Type B pancreatic cell (in vitro differentiated cells): Measurements from ENCODE around the gene SALL1. TPM values are rescaled to one million over a fixed set of nuclear protein-coding genes. Genes with fewer than 3 reads are reported as not detected.

Source experiments
- DNase-seq: peaks from one replicate; pipeline ENCODE4 v3.0.0; 2021; ENCODE audit warnings: mixed read lengths; ENCODE audit not compliant: unreplicated experiment; ENCODE audit errors: extremely low spot score
- H3K27ac Mint-ChIP-seq: 2 replicates; pipeline ENCODE4 v1.8.0; 2021; ENCODE audit warnings: mild to moderate bottlenecking, mixed read lengths
- H3K27me3 Mint-ChIP-seq: 2 replicates; pipeline ENCODE4 v1.8.0; 2021; ENCODE audit warnings: mixed read lengths
- H3K36me3 Mint-ChIP-seq: 2 replicates; pipeline ENCODE4 v1.8.0; 2021; ENCODE audit warnings: mixed read lengths
- H3K4me1 Mint-ChIP-seq: one replicate; pipeline ENCODE4 v1.8.0; 2021; ENCODE audit warnings: mixed read lengths; ENCODE audit not compliant: unreplicated experiment
- H3K4me3 Mint-ChIP-seq: 2 replicates; pipeline ENCODE4 v1.8.0; 2021; ENCODE audit warnings: mild to moderate bottlenecking, mixed read lengths
- H3K9me3 Mint-ChIP-seq: 2 replicates; pipeline ENCODE4 v1.8.0; 2021; ENCODE audit warnings: mixed read lengths
- long read RNA-seq: library from polyadenylated mRNA; unstranded; transcript quantifications from one replicate; pipeline ENCODE4 v2.0.0, GENCODE V29; 2020
- total RNA-seq: library from RNA; stranded (reverse); gene quantifications from 2 replicates; pipeline ENCODE4 v1.2.1, GENCODE V29; 2021; ENCODE audit warnings: low replicate concordance
- TF ChIP-seq, protein P1 (sequence below): fragments of 200-600 bp; sonication (generic); conservative IDR thresholded peaks from 2 replicates; pipeline ENCODE4 v1.5.0; 2021; ENCODE audit warnings: antibody characterized with exemption, mild to moderate bottlenecking

SALL1 gene
- 8.0 and 27.0 TPM in 2 replicates for total RNA-seq
- long read RNA-seq, partial matches to known transcripts: 1 of 1 reads
- long read RNA-seq, other reads (novel, unspliced or antisense): 0 of 1 reads

DNA sequence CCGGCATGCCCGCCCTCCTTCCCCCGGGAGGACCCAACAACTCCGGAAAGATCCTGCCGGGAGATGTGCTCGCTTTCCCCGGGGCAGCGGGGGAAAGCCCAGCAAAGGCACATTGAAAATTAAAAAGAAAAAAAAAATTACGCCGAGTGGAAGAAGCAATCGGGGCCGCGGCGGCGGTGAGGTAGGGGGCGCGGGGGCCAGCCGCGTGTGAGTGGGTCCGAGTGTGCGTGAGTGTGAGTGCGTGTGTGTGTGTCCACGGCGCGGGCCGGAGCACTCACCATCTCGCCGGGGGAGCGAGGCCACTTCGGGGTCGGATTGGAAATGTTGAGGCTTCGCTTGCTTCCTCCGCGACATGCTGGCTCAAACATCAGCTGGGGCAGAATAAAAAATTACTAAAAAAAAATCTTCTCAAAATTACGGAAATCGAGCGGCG lies at the start of gene SALL1:
TSS of gene SALL1 (minus strand) at position 383 of the 433 bp plus-strand sequence. CDS start at position 354, 29 bp downstream.
- Mint-ChIP-seq H3K9me3 (no peaks in the 10 kb centered on the region), H3K4me1 (peaks cover 26% of the 10 kb centered on the region), H3K4me3 (peak within 1 kb of the TSS; percentile 91), H3K36me3 (no peaks in the 10 kb centered on the region), H3K27me3 (peaks cover 73% of the 10 kb centered on the region), H3K27ac (peak within 1 kb of the TSS; percentile 59)
- no peak for DNase-seq
- TF ChIP-seq, protein P1, sequence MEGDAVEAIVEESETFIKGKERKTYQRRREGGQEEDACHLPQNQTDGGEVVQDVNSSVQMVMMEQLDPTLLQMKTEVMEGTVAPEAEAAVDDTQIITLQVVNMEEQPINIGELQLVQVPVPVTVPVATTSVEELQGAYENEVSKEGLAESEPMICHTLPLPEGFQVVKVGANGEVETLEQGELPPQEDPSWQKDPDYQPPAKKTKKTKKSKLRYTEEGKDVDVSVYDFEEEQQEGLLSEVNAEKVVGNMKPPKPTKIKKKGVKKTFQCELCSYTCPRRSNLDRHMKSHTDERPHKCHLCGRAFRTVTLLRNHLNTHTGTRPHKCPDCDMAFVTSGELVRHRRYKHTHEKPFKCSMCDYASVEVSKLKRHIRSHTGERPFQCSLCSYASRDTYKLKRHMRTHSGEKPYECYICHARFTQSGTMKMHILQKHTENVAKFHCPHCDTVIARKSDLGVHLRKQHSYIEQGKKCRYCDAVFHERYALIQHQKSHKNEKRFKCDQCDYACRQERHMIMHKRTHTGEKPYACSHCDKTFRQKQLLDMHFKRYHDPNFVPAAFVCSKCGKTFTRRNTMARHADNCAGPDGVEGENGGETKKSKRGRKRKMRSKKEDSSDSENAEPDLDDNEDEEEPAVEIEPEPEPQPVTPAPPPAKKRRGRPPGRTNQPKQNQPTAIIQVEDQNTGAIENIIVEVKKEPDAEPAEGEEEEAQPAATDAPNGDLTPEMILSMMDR: no peak

DNA sequence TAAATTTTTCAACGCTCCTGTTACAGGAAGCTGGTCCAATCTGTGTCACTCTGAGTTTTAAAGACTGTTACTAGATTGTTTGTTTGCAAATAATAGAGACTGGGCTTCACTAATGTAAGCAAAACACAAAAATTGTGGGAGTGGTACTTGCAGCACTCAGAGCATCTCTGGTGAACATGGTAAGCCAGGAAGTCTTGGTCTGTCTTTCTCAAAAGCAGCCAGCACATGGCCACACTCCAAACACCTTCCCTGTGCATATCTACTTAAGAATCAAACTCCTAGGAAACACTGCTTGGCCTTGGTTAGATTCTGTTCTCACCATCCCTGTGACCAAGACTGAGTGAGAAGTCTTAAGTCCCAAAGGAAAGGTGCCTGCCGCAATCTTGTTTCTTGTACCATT lies 49.7 kb upstream of the SALL1 start:
- DNase-seq: no peak
- TF ChIP-seq, protein P1: no peak
- Mint-ChIP-seq H3K9me3 (peaks cover 5% of the 10 kb centered on the region), H3K4me3 (no peak overlapping the region), H3K27me3 (peaks cover 12% of the 10 kb centered on the region), H3K4me1 (no peaks in the 10 kb centered on the region), H3K36me3 (no peaks in the 10 kb centered on the region), H3K27ac (no peak overlapping the region)

DNA sequence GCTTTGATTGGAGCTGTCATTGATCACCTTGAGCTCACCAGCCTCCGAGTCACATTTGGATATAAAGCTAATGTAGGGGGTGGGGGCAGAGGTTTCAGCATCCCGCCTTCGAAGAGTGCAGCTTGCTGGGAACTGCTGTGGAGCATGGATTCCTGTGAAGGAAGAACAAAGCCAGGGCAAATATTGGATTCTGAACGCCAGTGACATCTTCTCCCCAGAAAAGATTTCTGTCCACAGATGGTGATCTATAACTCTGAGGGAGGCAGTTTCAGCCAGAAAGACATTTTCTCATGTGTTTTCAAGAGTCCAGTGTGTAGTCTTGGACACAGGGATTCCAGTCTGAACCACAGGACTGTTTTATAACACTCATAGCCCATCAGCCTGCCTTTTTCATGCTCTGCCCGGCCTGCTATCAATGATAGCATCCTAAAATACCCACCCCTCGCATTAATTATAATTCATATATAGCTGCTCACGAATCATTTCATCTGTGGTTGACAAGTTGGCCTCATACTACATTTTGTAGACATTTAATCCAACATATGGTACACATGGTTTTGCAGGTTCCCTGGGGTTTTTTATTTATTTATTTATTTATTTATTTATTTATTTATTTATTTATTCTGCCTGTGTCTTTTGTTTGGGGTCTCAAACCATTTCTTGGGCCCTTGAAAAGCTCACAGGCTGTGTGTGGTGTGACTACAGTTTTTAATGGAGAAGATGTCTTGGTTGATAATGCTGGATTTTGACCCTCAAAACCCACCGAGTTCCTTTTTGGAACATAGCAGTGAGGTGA lies 47.1 kb upstream of the SALL1 start:
- DNase-seq: no peak
- Mint-ChIP-seq H3K4me1 (no peaks in the 10 kb centered on the region), H3K4me3 (no peak overlapping the region), H3K9me3 (peaks cover 5% of the 10 kb centered on the region), H3K36me3 (no peaks in the 10 kb centered on the region), H3K27ac (no peak overlapping the region), H3K27me3 (peaks cover 15% of the 10 kb centered on the region)
- TF ChIP-seq, protein P1: no peak

DNA sequence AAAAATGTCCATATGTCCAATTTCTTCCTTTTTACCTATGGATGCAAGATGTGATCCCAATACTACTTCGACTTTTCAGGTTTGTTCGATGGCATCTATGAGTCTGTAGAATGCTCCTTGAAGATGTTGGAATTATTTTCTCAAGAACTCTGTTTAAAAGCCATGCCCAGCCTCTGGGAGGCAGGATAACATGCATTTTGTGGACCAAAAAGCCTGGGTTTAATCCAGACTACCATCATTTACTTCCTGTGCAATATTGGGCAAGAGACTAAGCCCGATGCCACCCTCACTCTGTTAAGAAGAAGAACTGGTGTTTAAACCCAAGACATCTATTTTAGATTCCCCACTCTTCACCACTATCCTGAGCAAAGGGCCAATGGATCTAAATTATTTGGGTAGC lies 42.8 kb upstream of the SALL1 start:
- H3K27ac Mint-ChIP-seq: no peak overlapping the region
- H3K27me3 Mint-ChIP-seq: peaks cover 23% of the 10 kb centered on the region
- no peaks in the 10 kb centered on the region for H3K9me3 Mint-ChIP-seq
- H3K4me3 Mint-ChIP-seq: no peak overlapping the region
- DNase-seq: no peak
- TF ChIP-seq, protein P1: no peak
- no peaks in the 10 kb centered on the region for H3K36me3 Mint-ChIP-seq
- no peaks in the 10 kb centered on the region for H3K4me1 Mint-ChIP-seq

DNA sequence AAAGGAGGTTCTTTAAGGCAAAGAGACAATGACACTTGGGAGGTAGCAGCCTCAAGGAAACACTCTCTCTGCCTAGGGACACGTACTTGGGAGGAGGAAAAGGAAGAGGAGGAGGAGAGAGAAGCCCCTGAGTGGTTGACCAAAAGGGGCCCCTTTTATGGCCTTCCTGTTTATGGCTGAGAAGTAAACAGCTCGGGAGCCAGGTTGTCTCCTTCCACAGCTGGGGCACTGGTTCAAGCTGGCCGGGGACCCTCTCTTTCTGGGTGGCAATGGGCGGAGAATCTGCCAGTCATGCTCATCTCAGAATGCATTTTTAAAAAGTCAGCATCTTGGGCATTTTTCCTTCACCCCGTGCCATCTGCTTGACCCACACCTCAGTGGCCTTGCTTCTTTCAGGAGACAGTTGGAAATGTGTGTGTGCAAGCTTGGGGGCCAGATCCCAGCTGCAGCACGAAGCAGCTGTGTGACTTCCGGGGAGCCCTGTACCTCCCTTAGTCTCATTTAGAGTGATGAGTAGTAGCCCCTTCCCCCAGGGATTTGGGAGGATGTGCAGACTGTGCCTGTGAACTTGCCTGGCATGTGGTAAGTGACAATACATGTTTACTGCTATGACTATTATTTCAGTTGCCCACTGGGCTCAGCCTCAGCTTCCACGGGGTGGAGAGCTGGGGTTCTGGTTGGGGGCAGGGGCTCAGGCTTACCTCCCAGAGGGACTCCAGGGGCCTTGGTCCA lies 33.8 kb upstream of the SALL1 start:
- no peak for DNase-seq
- TF ChIP-seq, protein P1: no peak
- peaks cover 21% of the 10 kb centered on the region for H3K4me1 Mint-ChIP-seq
- H3K36me3 Mint-ChIP-seq: no peaks in the 10 kb centered on the region
- H3K9me3 Mint-ChIP-seq: no peaks in the 10 kb centered on the region
- peaks cover 32% of the 10 kb centered on the region for H3K27me3 Mint-ChIP-seq
- H3K27ac Mint-ChIP-seq: no peak overlapping the region
- H3K4me3 Mint-ChIP-seq: no peak overlapping the region
